Common myeloid progenitor, CD34-positive (primary cell): ENCODE data around the gene ZBTB48.

ENCODE experiments used
- CTCF ChIA-PET: fragments of 350-600 bp; sonication (Branson Sonifier 250); formaldehyde crosslinking; loops from one replicate; lab custom pipeline; 2021; ENCODE audit warnings: antibody characterized with exemption; lab: Charles Lee
- POLR2A ChIA-PET: fragments of 350-600 bp; sonication (Branson Sonifier 250); formaldehyde crosslinking; loops from one replicate; lab custom pipeline; 2021; ENCODE audit warnings: antibody characterized with exemption; lab: Charles Lee
- DNase-seq, 3 donors: peaks; one replicate each; pipeline versions ENCODE4 v3.0.0 to v3.0.0-alpha.2; 2013
- H3K27ac ChIP-seq, 2 experiments: 1 replicate in 1 of 2; 2 replicates in 1 of 2; pipeline ENCODE4 v1.7.0; 2013; ENCODE audit warnings: inconsistent platforms in 2 of 2, low read length in 2 of 2, mild to moderate bottlenecking in 2 of 2, low read depth in 1 of 2, moderate library complexity in 1 of 2; ENCODE audit not compliant: severe bottlenecking in 2 of 2, insufficient read depth in 1 of 2, poor library complexity in 1 of 2
- H3K27me3 ChIP-seq, 5 experiments: replicated peaks in 2 of 5; 1 replicate in 3 of 5; 2 replicates in 2 of 5; pipeline versions ENCODE4 v1.6.1 to v1.7.0; 2013; ENCODE audit warnings: low read length in 4 of 5, mild to moderate bottlenecking in 2 of 5, moderate library complexity in 2 of 5, inconsistent platforms in 1 of 5; ENCODE audit not compliant: insufficient read depth in 5 of 5, control insufficient read depth in 4 of 5
- H3K36me3 ChIP-seq, 4 experiments: 1 replicate in 2 of 4; 2 replicates in 2 of 4; pipeline versions ENCODE4 v1.6.1 to v1.7.0; 2013; ENCODE audit warnings: low read length in 3 of 4, control low read depth in 1 of 4, mild to moderate bottlenecking in 1 of 4; ENCODE audit not compliant: control insufficient read depth in 4 of 4, insufficient read depth in 4 of 4
- H3K4me1 ChIP-seq, 4 experiments: 1 replicate in 3 of 4; 2 replicates in 1 of 4; pipeline versions ENCODE4 v1.6.1 to v1.7.1; 2013; ENCODE audit warnings: low read length in 3 of 4, mild to moderate bottlenecking in 3 of 4, control low read depth in 1 of 4, inconsistent platforms in 1 of 4, moderate library complexity in 1 of 4; ENCODE audit not compliant: control insufficient read depth in 4 of 4, insufficient read depth in 4 of 4; ENCODE audit errors: control extremely low read depth in 1 of 4
- H3K4me3 ChIP-seq, 7 experiments: 1 replicate in 4 of 7; 2 replicates in 3 of 7; pipeline versions ENCODE4 v1.5.1 to v1.7.0; 2013; ENCODE audit warnings: mild to moderate bottlenecking in 7 of 7, low read length in 6 of 7, moderate library complexity in 6 of 7, inconsistent platforms in 2 of 7, low read depth in 2 of 7, control low read depth in 1 of 7; ENCODE audit not compliant: insufficient read depth in 4 of 7, control insufficient read depth in 1 of 7; ENCODE audit errors: extremely low read depth in 1 of 7
- H3K9me3 ChIP-seq, 5 experiments: 1 replicate in 4 of 5; 2 replicates in 1 of 5; pipeline versions ENCODE4 v1.6.1 to v1.7.1; 2013; ENCODE audit warnings: low read length in 4 of 5, mild to moderate bottlenecking in 2 of 5, inconsistent platforms in 1 of 5, low read depth in 1 of 5, moderate library complexity in 1 of 5; ENCODE audit not compliant: control insufficient read depth in 4 of 5, insufficient read depth in 2 of 5; ENCODE audit errors: control extremely low read depth in 1 of 5
- WGBS: methylation state at CpG from one replicate; pipeline ENCODE4 v1.1.5; 2013; ENCODE audit not compliant: insufficient coverage; 5-methylcytosine and 5-hydroxymethylcytosine counted together

The ZBTB48 gene

GRCh38 chr1:6585841-6586240, 6.0 kb downstream of the ZBTB48 start:
- no peaks in the 10 kb centered on the region for H3K9me3 ChIP-seq
- H3K4me3 ChIP-seq = no peak overlapping the region
- CTCF ChIA-PET = no interaction called here
- peaks cover 8 to 71% (median 63%) of the 10 kb centered on the region in 4 experiments for H3K4me1 ChIP-seq
- H3K36me3 ChIP-seq = peaks cover 0 to 59% (median 25%) of the 10 kb centered on the region in 4 experiments
- DNase-seq = no peak
- H3K27me3 ChIP-seq = no peaks in the 10 kb centered on the region
- no peak overlapping the region for H3K27ac ChIP-seq
- POLR2A ChIA-PET = no interaction called here
- WGBS = 100% methylated on average over 5 of the region's 7 CpGs

- 97% methylated on average over 9 of the region's 11 CpGs for WGBS
- POLR2A ChIA-PET = no interaction called here
- Histone ChIP-seq H3K9me3 (no peaks in the 10 kb centered on the region), H3K27ac (no peak overlapping the region), H3K27me3 (no peaks in the 10 kb centered on the region), H3K36me3 (peaks cover 0 to 60% (median 25%) of the 10 kb centered on the region in 4 experiments), H3K4me1 (peaks cover 8 to 71% (median 63%) of the 10 kb centered on the region in 4 experiments), H3K4me3 (no peak overlapping the region)
- CTCF ChIA-PET = no interaction called here
- no peak for DNase-seq
Measured at GRCh38 chr1:6586404-6586816, 6.6 kb downstream of the ZBTB48 start.

GRCh38 chr1:6587261-6588005, 7.6 kb downstream of the ZBTB48 start:
- Histone ChIP-seq H3K27me3 (no peaks in the 10 kb centered on the region), H3K36me3 (peaks cover 0 to 68% (median 30%) of the 10 kb centered on the region in 4 experiments), H3K4me1 (peaks cover 6 to 71% (median 63%) of the 10 kb centered on the region in 4 experiments), H3K9me3 (no peaks in the 10 kb centered on the region), H3K4me3 (no peak overlapping the region), H3K27ac (no peak overlapping the region)
- ChIA-PET POLR2A (no interaction called here), CTCF (interaction anchor here (0.7 to 4.7 kb wide), 3 partner anchors 15 to 46 kb away, joined by 3 to 48 read pairs (median 3); partner anchors contain the start of gene KLHL21)
- 43% methylated on average over 13 of the region's 13 CpGs for WGBS
- DNase-seq = no peak

GRCh38 chr1:6588128-6588892, 8.5 kb downstream of the ZBTB48 start:
- POLR2A ChIA-PET = no interaction called here

GRCh38 chr1:6588893-6589520, 9.2 kb downstream of the ZBTB48 start:
- DNase-seq = no peak
- peak overlapping the region in 3 of 7 experiments; percentile 8 to 50 (median 11) for H3K4me3 ChIP-seq
- WGBS = 53% methylated on average over 20 of the region's 24 CpGs
- no peaks in the 10 kb centered on the region for H3K27me3 ChIP-seq
- peaks cover 4 to 82% (median 45%) of the 10 kb centered on the region in 4 experiments for H3K36me3 ChIP-seq
- no peaks in the 10 kb centered on the region for H3K9me3 ChIP-seq
- H3K4me1 ChIP-seq = peaks cover 6 to 75% (median 68%) of the 10 kb centered on the region in 4 experiments
- H3K27ac ChIP-seq = no peak overlapping the region
- CTCF ChIA-PET = interaction anchor here (0.9 to 4.7 kb wide), 10 partner anchors 9 to 150 kb away, joined by 3 to 48 read pairs (median 3); partner anchors contain the start of gene KLHL21
- POLR2A ChIA-PET = interaction anchor here (1.2 kb wide), 1 partner anchor 14 kb away, joined by 7 read pairs; the partner anchor contains the start of gene KLHL21

More at GRCh38 chr1:6588128-6588892, 8.5 kb downstream of the ZBTB48 start:
- no peak overlapping the region for H3K4me3 ChIP-seq
- H3K9me3 ChIP-seq = no peaks in the 10 kb centered on the region
- whole genome bisulfite sequencing = 83% methylated on average over 18 of the region's 25 CpGs
- peaks cover 6 to 74% (median 68%) of the 10 kb centered on the region in 4 experiments for H3K4me1 ChIP-seq
- H3K36me3 ChIP-seq = peaks cover under 1 to 75% (median 38%) of the 10 kb centered on the region in 4 experiments
- H3K27me3 ChIP-seq = no peaks in the 10 kb centered on the region
- CTCF ChIA-PET = interaction anchor here (0.7 to 4.7 kb wide), 9 partner anchors 10 to 149 kb away, joined by 3 to 48 read pairs (median 3); partner anchors contain the start of gene KLHL21
- DNase-seq = no peak
- no peak overlapping the region for H3K27ac ChIP-seq

GRCh38 chr1:6590046-6590445, 10.3 kb downstream of the ZBTB48 start:
- Histone ChIP-seq H3K27ac (no peak overlapping the region), H3K36me3 (peaks cover 7 to 90% (median 53%) of the 10 kb centered on the region in 4 experiments), H3K4me1 (peaks cover 6 to 75% (median 63%) of the 10 kb centered on the region in 4 experiments), H3K9me3 (no peaks in the 10 kb centered on the region), H3K4me3 (no peak overlapping the region), H3K27me3 (no peaks in the 10 kb centered on the region)
- ChIA-PET CTCF (interaction anchor here (0.5 to 4.7 kb wide), 8 partner anchors 8 to 55 kb away, joined by 3 to 48 read pairs (median 4); partner anchors contain the start of genes KLHL21, NOL9 and TAS1R1), POLR2A (interaction anchor here (0.6 to 1.2 kb wide), 2 partner anchors 13 to 27 kb away, joined by 3 to 7 read pairs; partner anchors contain the start of gene KLHL21)
- DNase-seq = no peak
- 88% methylated on average over 7 of the region's 7 CpGs for WGBS
